Measurements from ENCODE around the gene PLVAP. TPM values are rescaled to one million over a fixed set of nuclear protein-coding genes. Genes with fewer than 3 reads are reported as not detected.

PLVAP gene
- total and polyA plus RNA-seq, 9 of the 15 experiments (the other 6 are each of a cell fraction or from before 2014, with no cell fraction given) = 0.09 to 0.84 (median 0.51) TPM; not detected in 4

DNA sequence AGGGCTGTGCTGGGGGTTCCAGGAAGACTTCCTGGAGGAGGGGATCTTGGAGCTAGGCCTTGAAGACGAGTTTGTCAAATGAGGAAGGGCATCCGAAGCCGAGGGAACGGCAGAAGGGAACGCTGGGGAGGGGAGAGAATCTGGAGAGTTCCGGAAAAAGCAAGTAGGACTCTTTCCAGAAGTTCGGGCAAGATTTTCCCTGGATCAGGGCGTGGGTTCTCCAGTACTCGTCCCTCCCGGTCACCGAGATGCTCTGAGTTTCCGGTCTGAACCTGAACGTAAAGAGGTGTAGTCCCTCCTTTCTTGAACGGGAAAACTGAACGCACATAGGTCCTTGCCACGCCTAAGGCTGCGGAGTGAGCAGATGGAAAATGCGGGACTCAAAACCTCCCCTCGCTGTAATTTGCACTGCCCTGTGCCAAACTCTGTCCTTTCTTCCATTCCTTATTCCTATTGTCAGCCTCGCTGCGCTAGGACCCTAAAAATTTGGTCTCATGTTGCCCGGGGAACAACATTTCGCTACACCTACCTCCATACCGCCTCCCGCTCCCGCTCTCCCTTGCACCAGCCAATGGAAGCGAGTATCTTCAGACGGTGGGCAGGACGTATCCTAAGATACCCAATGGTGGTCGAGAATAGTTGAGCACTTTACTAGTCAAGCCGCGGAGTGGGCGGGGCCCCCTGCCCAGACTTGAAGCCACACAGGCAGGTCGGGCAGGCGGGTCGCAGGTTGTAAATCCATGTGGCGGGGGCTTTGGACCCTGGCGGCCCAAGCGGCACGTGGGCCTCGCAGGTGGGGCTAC lies 40.1 kb downstream of the PLVAP start, which contains the start of gene GTPBP3 (continued):
- peak; percentile 31; the same call in 1 of the 2 replicates for TF ChIP-seq MTA1 (IDR thresholded peaks at IDR 0.05; ENCODE audit: borderline replicate concordance)
- TF ChIP-seq LARP7 (IDR thresholded peaks at IDR 0.05) = 0 out of 2 replicates have a peak, but pooled peaks have one; percentile 68
- TF ChIP-seq HNRNPH1 (optimal IDR thresholded peaks at IDR 0.05; ENCODE audit: low read depth, low read length) = no peak
- TF ChIP-seq DACH1 (IDR thresholded peaks at IDR 0.05; ENCODE audit: partially characterized antibody) = peak; percentile 18
- peak; percentile 82 for TF ChIP-seq CHD1 (IDR thresholded peaks at IDR 0.05; ENCODE audit: low read length)
- TF ChIP-seq JUN (IDR thresholded peaks at IDR 0.05; ENCODE audit: borderline replicate concordance, low read depth, low read length) = peak; percentile 59; the same call in 1 of the 2 replicates
- TF ChIP-seq JUN (CRISPR knock-in tag; IDR thresholded peaks at IDR 0.05; ENCODE audit: borderline replicate concordance) = no peak
- TF ChIP-seq SRF (CRISPR knock-in tag; IDR thresholded peaks at IDR 0.05) = peak in 1 of 2 experiments; percentile 70; a peak in 1 of 4 replicates
- TF ChIP-seq HIVEP1 (CRISPR knock-in tag; IDR thresholded peaks at IDR 0.05) = no peak
- TF ChIP-seq, protein P1, sequence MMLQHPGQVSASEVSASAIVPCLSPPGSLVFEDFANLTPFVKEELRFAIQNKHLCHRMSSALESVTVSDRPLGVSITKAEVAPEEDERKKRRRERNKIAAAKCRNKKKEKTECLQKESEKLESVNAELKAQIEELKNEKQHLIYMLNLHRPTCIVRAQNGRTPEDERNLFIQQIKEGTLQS (IDR thresholded peaks at IDR 0.05) = 0 out of 2 replicates have a peak, but pooled peaks have one; percentile 43
- TF ChIP-seq, protein P1 (CRISPR knock-in tag; conservative IDR thresholded peaks at IDR 0.05) = peak; percentile 73; the same call in 1 of the 2 replicates
- no peak for TF ChIP-seq NFE2L1 (tag; IDR thresholded peaks at IDR 0.05; ENCODE audit: borderline replicate concordance, low read depth)
- peak; percentile 95 for TF ChIP-seq ZBTB7A (IDR thresholded peaks at IDR 0.05; ENCODE audit: borderline replicate concordance, control insufficient read depth, low read depth, low read length)
- peak; percentile 89 for TF ChIP-seq HCFC1 (IDR thresholded peaks at IDR 0.05; ENCODE audit: low read depth, low read length)
- TF ChIP-seq, protein P2, sequence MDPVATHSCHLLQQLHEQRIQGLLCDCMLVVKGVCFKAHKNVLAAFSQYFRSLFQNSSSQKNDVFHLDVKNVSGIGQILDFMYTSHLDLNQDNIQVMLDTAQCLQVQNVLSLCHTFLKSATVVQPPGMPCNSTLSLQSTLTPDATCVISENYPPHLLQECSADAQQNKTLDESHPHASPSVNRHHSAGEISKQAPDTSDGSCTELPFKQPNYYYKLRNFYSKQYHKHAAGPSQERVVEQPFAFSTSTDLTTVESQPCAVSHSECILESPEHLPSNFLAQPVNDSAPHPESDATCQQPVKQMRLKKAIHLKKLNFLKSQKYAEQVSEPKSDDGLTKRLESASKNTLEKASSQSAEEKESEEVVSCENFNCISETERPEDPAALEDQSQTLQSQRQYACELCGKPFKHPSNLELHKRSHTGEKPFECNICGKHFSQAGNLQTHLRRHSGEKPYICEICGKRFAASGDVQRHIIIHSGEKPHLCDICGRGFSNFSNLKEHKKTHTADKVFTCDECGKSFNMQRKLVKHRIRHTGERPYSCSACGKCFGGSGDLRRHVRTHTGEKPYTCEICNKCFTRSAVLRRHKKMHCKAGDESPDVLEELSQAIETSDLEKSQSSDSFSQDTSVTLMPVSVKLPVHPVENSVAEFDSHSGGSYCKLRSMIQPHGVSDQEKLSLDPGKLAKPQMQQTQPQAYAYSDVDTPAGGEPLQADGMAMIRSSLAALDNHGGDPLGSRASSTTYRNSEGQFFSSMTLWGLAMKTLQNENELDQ (CRISPR knock-in tag; IDR thresholded peaks at IDR 0.05; ENCODE audit: borderline replicate concordance) = no peak
- no peak for TF ChIP-seq ZNF224 (CRISPR knock-in tag; IDR thresholded peaks at IDR 0.05)
- no peak; the same call in 1 of the 2 replicates for TF ChIP-seq MAFF (IDR thresholded peaks at IDR 0.05; ENCODE audit: low read length)
- TF ChIP-seq ZNF184 (CRISPR knock-in tag; IDR thresholded peaks at IDR 0.05) = no peak
- TF ChIP-seq TBP (optimal IDR thresholded peaks at IDR 0.05; ENCODE audit: low read depth, low read length) = peak; percentile 94

Data from K562 (cell line).